Measurements from ENCODE around the gene ZNF646. TPM values are rescaled to one million over a fixed set of nuclear protein-coding genes. Genes with fewer than 3 reads are reported as not detected.
A peak's percentile ranks its signal among the peaks of the same experiment; 100 is the strongest.

Gene ZNF646
- total and polyA plus RNA-seq, 2 of the 13 experiments (the other 11 are each of a cell fraction or from before 2014, with no cell fraction given), result 3.4 to 10.9 TPM

DNA sequence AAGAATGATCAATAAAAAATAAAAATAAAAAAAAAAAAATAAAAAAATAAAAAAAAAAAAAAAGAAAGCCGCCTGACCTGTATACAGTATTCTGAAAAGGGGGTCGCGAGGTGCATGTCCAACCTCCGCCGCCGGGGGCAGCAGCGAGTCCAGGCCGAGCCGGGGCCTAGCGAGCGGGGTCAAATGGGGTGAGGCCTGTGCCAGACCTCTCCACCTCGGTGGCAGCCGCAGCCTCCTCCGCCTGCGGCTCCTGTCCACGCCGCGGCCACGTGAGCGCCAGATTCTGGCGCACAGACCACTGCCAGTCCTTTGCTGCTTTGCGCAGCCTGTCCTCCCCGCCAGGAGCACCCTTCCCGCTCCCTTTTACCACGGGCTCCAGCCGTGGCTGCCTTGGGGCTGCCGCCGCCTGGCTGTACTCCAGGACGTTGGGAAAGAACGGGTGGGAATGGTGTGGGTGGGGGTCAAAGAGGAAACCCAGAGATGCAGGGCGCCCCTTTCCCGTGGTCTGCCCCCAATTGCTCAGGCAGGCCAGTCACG lies 31.5 kb downstream of the ZNF646 start (continued):
- TF ChIP-seq, protein P1, sequence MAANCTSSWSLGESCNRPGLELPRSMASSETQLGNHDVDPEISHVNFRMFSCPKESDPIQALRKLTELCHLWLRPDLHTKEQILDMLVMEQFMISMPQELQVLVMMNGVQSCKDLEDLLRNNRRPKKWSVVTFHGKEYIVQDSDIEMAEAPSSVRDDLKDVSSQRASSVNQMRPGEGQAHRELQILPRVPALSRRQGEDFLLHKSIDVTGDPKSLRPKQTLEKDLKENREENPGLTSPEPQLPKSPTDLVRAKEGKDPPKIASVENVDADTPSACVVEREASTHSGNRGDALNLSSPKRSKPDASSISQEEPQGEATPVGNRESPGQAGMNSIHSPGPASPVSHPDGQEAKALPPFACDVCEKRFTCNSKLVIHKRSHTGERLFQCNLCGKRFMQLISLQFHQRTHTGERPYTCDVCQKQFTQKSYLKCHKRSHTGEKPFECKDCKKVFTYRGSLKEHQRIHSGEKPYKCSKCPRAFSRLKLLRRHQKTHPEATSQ (CRISPR knock-in tag; IDR thresholded peaks at IDR 0.05; ENCODE audit: borderline replicate concordance), result peak; percentile 95
- peak; percentile 89 for TF ChIP-seq DMAP1 (CRISPR knock-in tag; IDR thresholded peaks at IDR 0.05)
- TF ChIP-seq SP5 (CRISPR knock-in tag; IDR thresholded peaks at IDR 0.05; ENCODE audit: borderline replicate concordance, low read depth), result peak; percentile 66; the same call in 1 of the 2 replicates
- TF ChIP-seq ZNF550 (CRISPR knock-in tag; IDR thresholded peaks at IDR 0.05; ENCODE audit: borderline replicate concordance), result no peak
- TF ChIP-seq HNRNPH1 (optimal IDR thresholded peaks at IDR 0.05; ENCODE audit: low read depth, low read length), result no peak
- TF ChIP-seq ZNF557 (CRISPR knock-in tag; IDR thresholded peaks at IDR 0.05), result peak; percentile 93; the same call in 1 of the 2 replicates
- TF ChIP-seq, protein P2, sequence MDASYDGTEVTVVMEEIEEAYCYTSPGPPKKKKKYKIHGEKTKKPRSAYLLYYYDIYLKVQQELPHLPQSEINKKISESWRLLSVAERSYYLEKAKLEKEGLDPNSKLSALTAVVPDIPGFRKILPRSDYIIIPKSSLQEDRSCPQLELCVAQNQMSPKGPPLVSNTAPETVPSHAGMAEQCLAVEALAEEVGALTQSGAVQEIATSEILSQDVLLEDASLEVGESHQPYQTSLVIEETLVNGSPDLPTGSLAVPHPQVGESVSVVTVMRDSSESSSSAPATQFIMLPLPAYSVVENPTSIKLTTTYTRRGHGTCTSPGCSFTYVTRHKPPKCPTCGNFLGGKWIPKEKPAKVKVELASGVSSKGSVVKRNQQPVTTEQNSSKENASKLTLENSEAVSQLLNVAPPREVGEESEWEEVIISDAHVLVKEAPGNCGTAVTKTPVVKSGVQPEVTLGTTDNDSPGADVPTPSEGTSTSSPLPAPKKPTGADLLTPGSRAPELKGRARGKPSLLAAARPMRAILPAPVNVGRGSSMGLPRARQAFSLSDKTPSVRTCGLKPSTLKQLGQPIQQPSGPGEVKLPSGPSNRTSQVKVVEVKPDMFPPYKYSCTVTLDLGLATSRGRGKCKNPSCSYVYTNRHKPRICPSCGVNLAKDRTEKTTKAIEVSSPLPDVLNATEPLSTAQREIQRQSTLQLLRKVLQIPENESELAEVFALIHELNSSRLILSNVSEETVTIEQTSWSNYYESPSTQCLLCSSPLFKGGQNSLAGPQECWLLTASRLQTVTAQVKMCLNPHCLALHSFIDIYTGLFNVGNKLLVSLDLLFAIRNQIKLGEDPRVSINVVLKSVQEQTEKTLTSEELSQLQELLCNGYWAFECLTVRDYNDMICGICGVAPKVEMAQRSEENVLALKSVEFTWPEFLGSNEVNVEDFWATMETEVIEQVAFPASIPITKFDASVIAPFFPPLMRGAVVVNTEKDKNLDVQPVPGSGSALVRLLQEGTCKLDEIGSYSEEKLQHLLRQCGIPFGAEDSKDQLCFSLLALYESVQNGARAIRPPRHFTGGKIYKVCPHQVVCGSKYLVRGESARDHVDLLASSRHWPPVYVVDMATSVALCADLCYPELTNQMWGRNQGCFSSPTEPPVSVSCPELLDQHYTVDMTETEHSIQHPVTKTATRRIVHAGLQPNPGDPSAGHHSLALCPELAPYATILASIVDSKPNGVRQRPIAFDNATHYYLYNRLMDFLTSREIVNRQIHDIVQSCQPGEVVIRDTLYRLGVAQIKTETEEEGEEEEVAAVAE (CRISPR knock-in tag; IDR thresholded peaks at IDR 0.05; ENCODE audit: borderline replicate concordance), result peak; percentile 84
- TF ChIP-seq DNMT1 (CRISPR knock-in tag; IDR thresholded peaks at IDR 0.05), result peak; percentile 95; the same call in 1 of the 2 replicates
- TF ChIP-seq, protein P3, sequence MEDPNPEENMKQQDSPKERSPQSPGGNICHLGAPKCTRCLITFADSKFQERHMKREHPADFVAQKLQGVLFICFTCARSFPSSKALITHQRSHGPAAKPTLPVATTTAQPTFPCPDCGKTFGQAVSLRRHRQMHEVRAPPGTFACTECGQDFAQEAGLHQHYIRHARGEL (CRISPR knock-in tag; IDR thresholded peaks at IDR 0.05), result peak; percentile 87; the same call in 1 of the 2 replicates
- TF ChIP-seq, protein P4, sequence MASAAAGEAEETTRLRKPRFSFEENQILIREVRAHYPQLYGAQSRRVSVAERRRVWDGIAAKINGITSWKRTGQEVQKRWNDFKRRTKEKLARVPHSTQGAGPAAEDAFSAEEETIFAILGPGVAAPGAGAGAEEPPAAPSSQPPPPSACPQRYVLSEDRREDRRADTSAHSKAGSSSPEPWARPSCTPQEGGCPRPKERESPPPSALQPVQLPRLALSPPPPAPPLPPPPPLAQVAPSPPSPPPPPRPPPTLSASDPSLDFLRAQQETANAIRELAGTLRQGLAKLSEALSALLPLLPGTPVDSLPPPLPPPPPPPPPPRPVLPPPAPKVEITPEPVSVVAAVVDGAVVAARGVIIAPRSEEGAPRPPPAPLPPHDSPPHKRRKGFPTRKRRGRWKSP (CRISPR knock-in tag; IDR thresholded peaks at IDR 0.05), result peak; percentile 97
- no peak for TF ChIP-seq U2AF2 (IDR thresholded peaks at IDR 0.05; ENCODE audit: low read depth, low read length)
- TF ChIP-seq, protein P5, sequence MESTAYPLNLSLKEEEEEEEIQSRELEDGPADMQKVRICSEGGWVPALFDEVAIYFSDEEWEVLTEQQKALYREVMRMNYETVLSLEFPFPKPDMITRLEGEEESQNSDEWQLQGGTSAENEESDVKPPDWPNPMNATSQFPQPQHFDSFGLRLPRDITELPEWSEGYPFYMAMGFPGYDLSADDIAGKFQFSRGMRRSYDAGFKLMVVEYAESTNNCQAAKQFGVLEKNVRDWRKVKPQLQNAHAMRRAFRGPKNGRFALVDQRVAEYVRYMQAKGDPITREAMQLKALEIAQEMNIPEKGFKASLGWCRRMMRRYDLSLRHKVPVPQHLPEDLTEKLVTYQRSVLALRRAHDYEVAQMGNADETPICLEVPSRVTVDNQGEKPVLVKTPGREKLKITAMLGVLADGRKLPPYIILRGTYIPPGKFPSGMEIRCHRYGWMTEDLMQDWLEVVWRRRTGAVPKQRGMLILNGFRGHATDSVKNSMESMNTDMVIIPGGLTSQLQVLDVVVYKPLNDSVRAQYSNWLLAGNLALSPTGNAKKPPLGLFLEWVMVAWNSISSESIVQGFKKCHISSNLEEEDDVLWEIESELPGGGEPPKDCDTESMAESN (CRISPR knock-in tag; conservative IDR thresholded peaks at IDR 0.05), result peak; percentile 98
- TF ChIP-seq, protein P6, sequence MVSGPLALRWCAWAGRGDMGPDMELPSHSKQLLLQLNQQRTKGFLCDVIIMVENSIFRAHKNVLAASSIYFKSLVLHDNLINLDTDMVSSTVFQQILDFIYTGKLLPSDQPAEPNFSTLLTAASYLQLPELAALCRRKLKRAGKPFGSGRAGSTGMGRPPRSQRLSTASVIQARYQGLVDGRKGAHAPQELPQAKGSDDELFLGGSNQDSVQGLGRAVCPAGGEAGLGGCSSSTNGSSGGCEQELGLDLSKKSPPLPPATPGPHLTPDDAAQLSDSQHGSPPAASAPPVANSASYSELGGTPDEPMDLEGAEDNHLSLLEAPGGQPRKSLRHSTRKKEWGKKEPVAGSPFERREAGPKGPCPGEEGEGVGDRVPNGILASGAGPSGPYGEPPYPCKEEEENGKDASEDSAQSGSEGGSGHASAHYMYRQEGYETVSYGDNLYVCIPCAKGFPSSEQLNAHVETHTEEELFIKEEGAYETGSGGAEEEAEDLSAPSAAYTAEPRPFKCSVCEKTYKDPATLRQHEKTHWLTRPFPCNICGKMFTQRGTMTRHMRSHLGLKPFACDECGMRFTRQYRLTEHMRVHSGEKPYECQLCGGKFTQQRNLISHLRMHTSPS (CRISPR knock-in tag; IDR thresholded peaks at IDR 0.05; ENCODE audit: low read depth), result peak; percentile 94
- TF ChIP-seq KAT7 (CRISPR knock-in tag; IDR thresholded peaks at IDR 0.05; ENCODE audit: borderline replicate concordance), result peak; percentile 80; the same call in 1 of the 2 replicates
- peak; percentile 97 for TF ChIP-seq ZNF160 (CRISPR knock-in tag; IDR thresholded peaks at IDR 0.05)
- TF ChIP-seq ZNF234 (CRISPR knock-in tag; conservative IDR thresholded peaks at IDR 0.05), result peak; percentile 49; the same call in 1 of the 2 replicates
- TF ChIP-seq ZNF878 (CRISPR knock-in tag; IDR thresholded peaks at IDR 0.05), result peak; percentile 99
- peak; percentile 95 for TF ChIP-seq PITX1 (CRISPR knock-in tag; IDR thresholded peaks at IDR 0.05)
- TF ChIP-seq ZNF530 (CRISPR knock-in tag; IDR thresholded peaks at IDR 0.05; ENCODE audit: low read depth), result 0 out of 2 replicates have a peak, but pooled peaks have one; percentile 82
